GM12878 (cell line): ENCODE measurements around the gene TRIM4. TPM values are rescaled to one million over a fixed set of nuclear protein-coding genes. Genes with fewer than 3 reads are reported as not detected.

Experiments used
- ATAC-seq: fragments of 200-7000 bp; cut with Tn5 transposase; 3 replicates; pipeline ENCODE4 v1.9.1; 2020; ENCODE audit warnings: mild to moderate bottlenecking, moderate library complexity
- BruUV-seq: library from RNA; stranded (reverse); fragments of 400-500 nt; replicated peaks from 2 replicates; lab custom pipeline; 2021; lab: Mats Ljungman, UMichigan
- CTCF ChIA-PET: fragments of 300-600 bp; sonication (Branson Sonifier 250); formaldehyde crosslinking; extraction: SDS; loops from one replicate; lab custom pipeline; 2021; ENCODE audit warnings: inconsistent platforms; lab: Yijun Ruan, JAX
- POLR2A ChIA-PET: fragments of 350-600 bp; formaldehyde crosslinking; extraction: SDS; loops from one replicate; lab custom pipeline; 2021; ENCODE audit warnings: inconsistent platforms; lab: Charles Lee
- RAD21 ChIA-PET: fragments of 300-600 bp; sonication (Branson Sonifier 250); formaldehyde crosslinking; loops from one replicate; lab custom pipeline; 2023; ENCODE audit warnings: antibody characterized with exemption; ENCODE audit not compliant: unreplicated experiment; lab: Charles Lee
- SMC1A ChIA-PET: fragments of 300-600 bp; sonication (Branson Sonifier 250); formaldehyde crosslinking; loops from one replicate; lab custom pipeline; 2023; ENCODE audit not compliant: unreplicated experiment, uncharacterized antibody; lab: Charles Lee
- DNase-seq: peaks from one replicate; pipeline ENCODE4 v3.0.0-alpha.2; 2011; ENCODE audit warnings: low read depth, low spot score
- FAIRE-seq: peaks from 3 replicates; lab custom pipeline; 2011; peaks lifted over from hg19 to GRCh38; lab: Jason Lieb, UNC
- H2AFZ ChIP-seq: 2 replicates; pipeline ENCODE4 v1.6.0; 2011; ENCODE audit warnings: low read depth, low read length, control low read depth; ENCODE audit not compliant: control insufficient read depth
- H3K27ac ChIP-seq: 2 replicates; pipeline ENCODE4 v1.5.1; 2011; ENCODE audit warnings: control low read depth; ENCODE audit not compliant: control insufficient read depth, insufficient read depth
- H3K27me3 ChIP-seq, 2 experiments: replicated peaks in 1 of 2; 2 replicates each; pipeline versions ENCODE4 v1.6.0 to v1.6.1; 2011; ENCODE audit warnings: low read length in 1 of 2; ENCODE audit not compliant: control insufficient read depth in 2 of 2, insufficient read depth in 2 of 2
- H3K36me3 ChIP-seq, 2 experiments: 2 replicates each; pipeline ENCODE4 v1.5.1; 2011; ENCODE audit warnings: low read length in 1 of 2; ENCODE audit not compliant: control insufficient read depth in 2 of 2, insufficient read depth in 2 of 2
- H3K4me1 ChIP-seq: 2 replicates; pipeline ENCODE4 v1.6.1; 2011; ENCODE audit warnings: mild to moderate bottlenecking, low read length, moderate library complexity, mixed read lengths; ENCODE audit not compliant: control insufficient read depth, insufficient read depth
- H3K4me2 ChIP-seq: 2 replicates; pipeline ENCODE4 v1.6.0; 2011; ENCODE audit warnings: control low read depth; ENCODE audit not compliant: control insufficient read depth, insufficient read depth
- H3K4me3 ChIP-seq: fragments of 200-600 bp; sonication (generic); 2 replicates; pipeline ENCODE4 v1.5.1; 2016
- H3K79me2 ChIP-seq: 2 replicates; pipeline ENCODE4 v1.6.0; 2011; ENCODE audit warnings: low read length; ENCODE audit not compliant: control insufficient read depth, insufficient read depth
- H3K9ac ChIP-seq: 2 replicates; pipeline ENCODE4 v1.8.0; 2011; ENCODE audit warnings: low read length, control low read depth, mixed read lengths; ENCODE audit not compliant: control insufficient read depth, insufficient read depth
- H3K9me3 ChIP-seq: replicated peaks from 3 replicates; pipeline ENCODE4 v1.5.1; 2011; ENCODE audit warnings: mild to moderate bottlenecking, low read length; ENCODE audit not compliant: control insufficient read depth, insufficient read depth
- H4K20me1 ChIP-seq: 2 replicates; pipeline ENCODE4 v1.6.0; 2011; ENCODE audit not compliant: control insufficient read depth, insufficient read depth
- DPF2 ChIP-seq: fragments of 450-650 bp; IDR thresholded peaks from 2 replicates; pipeline ENCODE4 v1.6.1; 2017; ENCODE audit warnings: mild to moderate bottlenecking
- PAX5 ChIP-seq: IDR thresholded peaks from 2 replicates; pipeline ENCODE4 v1.6.1; 2011; ENCODE audit warnings: low read depth, low read length, borderline replicate concordance
- PML ChIP-seq: IDR thresholded peaks from 2 replicates; pipeline ENCODE4 v1.6.1; 2012; ENCODE audit warnings: low read length, inconsistent platforms
- RAD21 ChIP-seq: IDR thresholded peaks from 2 replicates; pipeline ENCODE4 v1.6.1; 2011; ENCODE audit warnings: mild to moderate bottlenecking, low read depth, low read length, moderate library complexity; ENCODE audit not compliant: insufficient read depth
- RAD51 ChIP-seq: fragments of 450-650 bp; IDR thresholded peaks from 2 replicates; pipeline ENCODE4 v1.6.1; 2016; ENCODE audit warnings: moderate library complexity, mild to moderate bottlenecking, inconsistent platforms
- WGBS: methylation state at CpG from one replicate; pipeline ENCODE4 v1.1.6; 2016; ENCODE audit warnings: low lambda C conversion rate; ENCODE audit not compliant: insufficient replicate concordance, insufficient coverage; ENCODE audit errors: missing lambda C conversion rate; 5-methylcytosine and 5-hydroxymethylcytosine counted together
- in situ Hi-C: fragments of 300-500 bp; cut with MboI; formaldehyde crosslinking; loops from 9 replicates; pipeline ENCODE4 v1.14.3; 2018; ENCODE audit warnings: mixed read lengths
- intact Hi-C: fragments of 100-400 bp; cut with micrococcal nuclease; formaldehyde crosslinking; loops from one replicate; pipeline ENCODE4 v1.14.2; 2022; ENCODE audit not compliant: unreplicated experiment
- polyA plus RNA-seq, 11 experiments: library from polyadenylated mRNA; depleted of rRNA in 4 of 11; unstranded in 6 of 11; stranded (reverse) in 5 of 11; fragments of >200 nt; fragmentation: Nextera tagmentation in 4 of 11; fragmentation: Illumina TruSeq in 1 of 11; extraction: Ambion mirVana in 4 of 11; extraction: Trizol in 1 of 11; gene quantifications; 1 replicate in 1 of 11; 2 replicates in 10 of 11; pipeline versions ENCODE4 v1.2.1 to v1.2.3, GENCODE V29; 2011 to 2016; ENCODE audit warnings: inconsistent platforms in 2 of 11, missing spikeins in 2 of 11, low read depth in 1 of 11
- total RNA-seq, 4 experiments: library from RNA; depleted of rRNA in 3 of 4; stranded (reverse); fragments of >200 nt in 3 of 4; fragmentation: Illumina TruSeq in 1 of 4; extraction: Trizol in 1 of 4; gene quantifications; 2 replicates each; pipeline versions ENCODE4 v1.2.1 to v1.2.3, GENCODE V29; 2013 to 2021
- TF ChIP-seq, protein P1 (sequence below): IDR thresholded peaks from 2 replicates; pipeline ENCODE4 v1.6.1; 2011; ENCODE audit warnings: borderline replicate concordance, low read depth, mild to moderate bottlenecking, moderate library complexity, mixed read lengths, low read length; ENCODE audit not compliant: insufficient read depth; ENCODE audit errors: extremely low read length
- TF ChIP-seq, protein P2 (sequence below): IDR thresholded peaks from 2 replicates; pipeline ENCODE4 v1.6.1; 2012; ENCODE audit warnings: improper control_type of control experiment, low read depth, low read length; ENCODE audit not compliant: insufficient replicate concordance
- TF ChIP-seq, protein P3 (sequence below), 3 experiments: IDR thresholded peaks in 2 of 3; conservative IDR thresholded peaks in 1 of 3; 2 replicates each; pipeline ENCODE4 v1.5.1; 2011; ENCODE audit warnings: low read depth in 3 of 3, low read length in 3 of 3, mild to moderate bottlenecking in 3 of 3, control low read depth in 2 of 3, moderate library complexity in 2 of 3, inconsistent platforms in 1 of 3, mixed read lengths in 1 of 3; ENCODE audit not compliant: control insufficient read depth in 2 of 3, insufficient read depth in 1 of 3; ENCODE audit errors: extremely low read depth in 1 of 3
- TF ChIP-seq, protein P4 (sequence below): IDR thresholded peaks from 2 replicates; pipeline ENCODE4 v1.6.1; 2012; ENCODE audit warnings: mild to moderate bottlenecking, low read depth, low read length

The TRIM4 gene
- total and polyA plus RNA-seq, 10 of the 15 experiments (the other 5 are each of a cell fraction or from before 2014, with no cell fraction given) = 4.8 to 21.8 (median 17.9) TPM

DNA sequence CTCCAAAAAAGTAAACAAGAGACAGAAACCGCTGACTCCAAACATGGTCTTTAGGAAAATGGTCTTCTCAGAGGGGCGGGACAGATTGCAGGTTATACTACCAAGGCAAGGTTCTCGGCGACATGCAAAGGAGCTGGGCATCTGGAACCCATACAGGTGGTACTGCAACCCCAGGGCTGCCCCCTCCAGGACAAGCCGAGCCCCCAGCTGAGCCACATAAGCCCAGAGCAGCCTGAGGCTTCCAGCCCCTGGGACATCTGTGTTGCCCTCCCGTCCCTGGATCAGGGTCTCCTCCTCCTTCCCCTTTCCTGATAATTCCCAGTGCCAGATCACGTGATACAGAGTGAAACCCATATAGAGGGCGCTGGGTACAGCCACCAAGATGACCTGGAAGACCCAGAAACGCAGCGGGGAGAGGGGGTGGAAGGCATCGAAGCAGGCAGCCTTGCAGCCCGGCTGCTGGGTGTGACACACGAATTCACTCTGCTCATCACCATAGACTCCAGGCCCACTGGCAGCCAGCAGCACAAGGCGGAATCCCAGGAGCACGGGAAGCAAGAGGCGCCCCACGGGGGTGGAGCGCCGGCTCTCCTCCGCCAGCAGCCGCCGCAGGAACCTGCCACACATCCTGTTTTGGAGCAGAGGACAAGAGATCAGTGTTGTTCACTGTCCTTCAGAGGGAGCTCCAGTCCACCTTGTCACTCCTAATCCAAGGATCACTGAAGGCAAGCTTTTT is 9.8 kb upstream of the TRIM4 start, which contains the start of gene GJC3:
Gene GJC3 (minus strand): TSS at position 627 of the 736 bp plus-strand sequence. CDS start 0 bp downstream, at position 627.
- CTCF ChIA-PET = interaction anchor here (2.0 kb wide), 1 partner anchor 15 kb away, joined by 8 read pairs; no protein-coding TSS in a partner anchor
- DNase-seq (no peak), FAIRE-seq (no peak), ATAC-seq (peak; percentile 81)
- SMC1A ChIA-PET = no interaction called here
- in situ Hi-C loops = no loop called here
- H3K27me3 ChIP-seq = peaks cover 4 to 5% of the 10 kb centered on the region in 2 experiments; a peak in 3 of 4 replicates
- H3K4me1 ChIP-seq = no peaks in the 10 kb centered on the region
- H2AFZ ChIP-seq = no peak within 1 kb of the TSS
- no peaks in the 10 kb centered on the region for H3K79me2 ChIP-seq
- no TSS peak for BruUV-seq
- no peak within 1 kb of the TSS for H3K9ac ChIP-seq
- intact Hi-C loops = no loop called here
- no peak within 1 kb of the TSS for H3K27ac ChIP-seq
- 0 out of 2 replicates have a peak, but pooled peaks have one; percentile 15 for TF ChIP-seq RAD51
- TF ChIP-seq, protein P1, sequence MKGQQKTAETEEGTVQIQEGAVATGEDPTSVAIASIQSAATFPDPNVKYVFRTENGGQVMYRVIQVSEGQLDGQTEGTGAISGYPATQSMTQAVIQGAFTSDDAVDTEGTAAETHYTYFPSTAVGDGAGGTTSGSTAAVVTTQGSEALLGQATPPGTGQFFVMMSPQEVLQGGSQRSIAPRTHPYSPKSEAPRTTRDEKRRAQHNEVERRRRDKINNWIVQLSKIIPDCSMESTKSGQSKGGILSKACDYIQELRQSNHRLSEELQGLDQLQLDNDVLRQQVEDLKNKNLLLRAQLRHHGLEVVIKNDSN = peak; percentile 8
- TF ChIP-seq, protein P2, sequence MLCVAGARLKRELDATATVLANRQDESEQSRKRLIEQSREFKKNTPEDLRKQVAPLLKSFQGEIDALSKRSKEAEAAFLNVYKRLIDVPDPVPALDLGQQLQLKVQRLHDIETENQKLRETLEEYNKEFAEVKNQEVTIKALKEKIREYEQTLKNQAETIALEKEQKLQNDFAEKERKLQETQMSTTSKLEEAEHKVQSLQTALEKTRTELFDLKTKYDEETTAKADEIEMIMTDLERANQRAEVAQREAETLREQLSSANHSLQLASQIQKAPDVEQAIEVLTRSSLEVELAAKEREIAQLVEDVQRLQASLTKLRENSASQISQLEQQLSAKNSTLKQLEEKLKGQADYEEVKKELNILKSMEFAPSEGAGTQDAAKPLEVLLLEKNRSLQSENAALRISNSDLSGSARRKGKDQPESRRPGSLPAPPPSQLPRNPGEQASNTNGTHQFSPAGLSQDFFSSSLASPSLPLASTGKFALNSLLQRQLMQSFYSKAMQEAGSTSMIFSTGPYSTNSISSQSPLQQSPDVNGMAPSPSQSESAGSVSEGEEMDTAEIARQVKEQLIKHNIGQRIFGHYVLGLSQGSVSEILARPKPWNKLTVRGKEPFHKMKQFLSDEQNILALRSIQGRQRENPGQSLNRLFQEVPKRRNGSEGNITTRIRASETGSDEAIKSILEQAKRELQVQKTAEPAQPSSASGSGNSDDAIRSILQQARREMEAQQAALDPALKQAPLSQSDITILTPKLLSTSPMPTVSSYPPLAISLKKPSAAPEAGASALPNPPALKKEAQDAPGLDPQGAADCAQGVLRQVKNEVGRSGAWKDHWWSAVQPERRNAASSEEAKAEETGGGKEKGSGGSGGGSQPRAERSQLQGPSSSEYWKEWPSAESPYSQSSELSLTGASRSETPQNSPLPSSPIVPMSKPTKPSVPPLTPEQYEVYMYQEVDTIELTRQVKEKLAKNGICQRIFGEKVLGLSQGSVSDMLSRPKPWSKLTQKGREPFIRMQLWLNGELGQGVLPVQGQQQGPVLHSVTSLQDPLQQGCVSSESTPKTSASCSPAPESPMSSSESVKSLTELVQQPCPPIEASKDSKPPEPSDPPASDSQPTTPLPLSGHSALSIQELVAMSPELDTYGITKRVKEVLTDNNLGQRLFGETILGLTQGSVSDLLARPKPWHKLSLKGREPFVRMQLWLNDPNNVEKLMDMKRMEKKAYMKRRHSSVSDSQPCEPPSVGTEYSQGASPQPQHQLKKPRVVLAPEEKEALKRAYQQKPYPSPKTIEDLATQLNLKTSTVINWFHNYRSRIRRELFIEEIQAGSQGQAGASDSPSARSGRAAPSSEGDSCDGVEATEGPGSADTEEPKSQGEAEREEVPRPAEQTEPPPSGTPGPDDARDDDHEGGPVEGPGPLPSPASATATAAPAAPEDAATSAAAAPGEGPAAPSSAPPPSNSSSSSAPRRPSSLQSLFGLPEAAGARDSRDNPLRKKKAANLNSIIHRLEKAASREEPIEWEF = no peak
- TF ChIP-seq RAD21 = 0 out of 2 replicates have a peak, but pooled peaks have one; percentile 18
- TF ChIP-seq PML = no peak
- TF ChIP-seq PAX5 = no peak
- TF ChIP-seq, protein P3, sequence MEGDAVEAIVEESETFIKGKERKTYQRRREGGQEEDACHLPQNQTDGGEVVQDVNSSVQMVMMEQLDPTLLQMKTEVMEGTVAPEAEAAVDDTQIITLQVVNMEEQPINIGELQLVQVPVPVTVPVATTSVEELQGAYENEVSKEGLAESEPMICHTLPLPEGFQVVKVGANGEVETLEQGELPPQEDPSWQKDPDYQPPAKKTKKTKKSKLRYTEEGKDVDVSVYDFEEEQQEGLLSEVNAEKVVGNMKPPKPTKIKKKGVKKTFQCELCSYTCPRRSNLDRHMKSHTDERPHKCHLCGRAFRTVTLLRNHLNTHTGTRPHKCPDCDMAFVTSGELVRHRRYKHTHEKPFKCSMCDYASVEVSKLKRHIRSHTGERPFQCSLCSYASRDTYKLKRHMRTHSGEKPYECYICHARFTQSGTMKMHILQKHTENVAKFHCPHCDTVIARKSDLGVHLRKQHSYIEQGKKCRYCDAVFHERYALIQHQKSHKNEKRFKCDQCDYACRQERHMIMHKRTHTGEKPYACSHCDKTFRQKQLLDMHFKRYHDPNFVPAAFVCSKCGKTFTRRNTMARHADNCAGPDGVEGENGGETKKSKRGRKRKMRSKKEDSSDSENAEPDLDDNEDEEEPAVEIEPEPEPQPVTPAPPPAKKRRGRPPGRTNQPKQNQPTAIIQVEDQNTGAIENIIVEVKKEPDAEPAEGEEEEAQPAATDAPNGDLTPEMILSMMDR (IDR thresholded peaks at IDR 0.05 in 2 of 3, conservative IDR thresholded peaks at IDR 0.05 in 1 of 3; ENCODE audit: control insufficient read depth in 2 of 3, extremely low read depth in 1 of 3, insufficient read depth in 1 of 3, low read depth in 3 of 3, low read length in 3 of 3) = peak in 2 of 3 experiments; percentile 14 to 31; a peak in 4 of 6 replicates
- TF ChIP-seq, protein P4, sequence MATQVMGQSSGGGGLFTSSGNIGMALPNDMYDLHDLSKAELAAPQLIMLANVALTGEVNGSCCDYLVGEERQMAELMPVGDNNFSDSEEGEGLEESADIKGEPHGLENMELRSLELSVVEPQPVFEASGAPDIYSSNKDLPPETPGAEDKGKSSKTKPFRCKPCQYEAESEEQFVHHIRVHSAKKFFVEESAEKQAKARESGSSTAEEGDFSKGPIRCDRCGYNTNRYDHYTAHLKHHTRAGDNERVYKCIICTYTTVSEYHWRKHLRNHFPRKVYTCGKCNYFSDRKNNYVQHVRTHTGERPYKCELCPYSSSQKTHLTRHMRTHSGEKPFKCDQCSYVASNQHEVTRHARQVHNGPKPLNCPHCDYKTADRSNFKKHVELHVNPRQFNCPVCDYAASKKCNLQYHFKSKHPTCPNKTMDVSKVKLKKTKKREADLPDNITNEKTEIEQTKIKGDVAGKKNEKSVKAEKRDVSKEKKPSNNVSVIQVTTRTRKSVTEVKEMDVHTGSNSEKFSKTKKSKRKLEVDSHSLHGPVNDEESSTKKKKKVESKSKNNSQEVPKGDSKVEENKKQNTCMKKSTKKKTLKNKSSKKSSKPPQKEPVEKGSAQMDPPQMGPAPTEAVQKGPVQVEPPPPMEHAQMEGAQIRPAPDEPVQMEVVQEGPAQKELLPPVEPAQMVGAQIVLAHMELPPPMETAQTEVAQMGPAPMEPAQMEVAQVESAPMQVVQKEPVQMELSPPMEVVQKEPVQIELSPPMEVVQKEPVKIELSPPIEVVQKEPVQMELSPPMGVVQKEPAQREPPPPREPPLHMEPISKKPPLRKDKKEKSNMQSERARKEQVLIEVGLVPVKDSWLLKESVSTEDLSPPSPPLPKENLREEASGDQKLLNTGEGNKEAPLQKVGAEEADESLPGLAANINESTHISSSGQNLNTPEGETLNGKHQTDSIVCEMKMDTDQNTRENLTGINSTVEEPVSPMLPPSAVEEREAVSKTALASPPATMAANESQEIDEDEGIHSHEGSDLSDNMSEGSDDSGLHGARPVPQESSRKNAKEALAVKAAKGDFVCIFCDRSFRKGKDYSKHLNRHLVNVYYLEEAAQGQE = no peak
- TF ChIP-seq DPF2 = no peak
- H3K4me3 ChIP-seq = no peak within 1 kb of the TSS
- H3K36me3 ChIP-seq = no peaks in the 10 kb centered on the region
- no peaks in the 10 kb centered on the region for H4K20me1 ChIP-seq
- RAD21 ChIA-PET = interaction anchor here (0.6 to 1.0 kb wide), 2 partner anchors 16 to 59 kb away, joined by 4 read pairs; no protein-coding TSS in a partner anchor
- peak within 1 kb of the TSS; percentile 47 for H3K4me2 ChIP-seq
- WGBS = 11% methylated on average over 22 of the region's 22 CpGs
- no peaks in the 10 kb centered on the region for H3K9me3 ChIP-seq
- POLR2A ChIA-PET = no interaction called here
